Ramos (cell line): ENCODE results near the gene CENATAC.
"Not testable (repeated sequence)": the region's sequence is repeated elsewhere in the genome, so short reads cannot be mapped to it uniquely, and the experiment has no call there.

ENCODE experiments used
- in situ Hi-C: fragments of 300-500 bp; cut with MboI; formaldehyde crosslinking; loops from one replicate; pipeline ENCODE4 v1.14.3; 2022; ENCODE audit warnings: low sequenced_read_pairs; ENCODE audit not compliant: unreplicated experiment

CENATAC gene

DNA sequence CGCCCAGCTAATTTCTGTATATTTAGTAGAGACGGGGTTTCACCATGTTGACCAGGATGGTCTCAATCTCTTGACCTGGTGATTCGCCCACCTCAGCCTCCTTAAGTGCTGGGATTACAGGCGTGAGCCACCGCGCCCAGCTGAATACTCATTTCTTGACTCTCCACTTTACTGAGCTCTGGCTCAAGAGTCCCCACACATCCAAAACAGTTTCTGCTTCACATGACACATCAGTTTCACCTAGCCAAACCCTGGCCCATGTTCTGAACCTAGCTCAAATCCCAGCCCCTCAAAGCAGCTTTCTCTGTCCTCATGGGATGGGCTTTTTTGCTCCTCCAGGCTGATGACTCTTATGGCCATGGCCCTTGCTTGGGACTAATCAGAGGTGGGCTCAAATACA lies 49.3 kb downstream of the CENATAC start:
- in situ Hi-C loops: no loop called here

GRCh38 chr11:119048644-119049043 lies 50.7 kb downstream of the CENATAC start:
- in situ Hi-C loops: no loop called here

DNA sequence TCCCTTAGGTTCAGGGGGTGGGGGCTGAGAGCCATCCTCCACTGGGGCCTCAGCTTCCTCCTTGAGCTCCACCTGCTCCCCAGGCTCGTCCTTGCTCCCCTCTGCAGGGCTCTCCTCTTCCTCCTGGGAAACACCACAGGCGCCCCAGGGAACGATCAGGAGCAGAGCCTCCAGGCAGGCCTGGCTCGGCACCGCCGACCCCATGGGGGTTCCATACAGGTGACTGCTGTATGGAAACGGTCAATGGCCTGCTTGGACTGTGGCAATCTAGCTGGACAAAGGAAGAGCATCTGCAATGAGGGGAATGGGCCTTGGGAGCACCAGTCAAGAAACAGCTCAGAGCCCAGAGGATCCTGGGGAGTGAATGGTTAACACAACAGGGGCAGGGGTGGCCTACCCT lies 51.1 kb downstream of the CENATAC start:
- in situ Hi-C loops: no loop called here

GRCh38 chr11:119051440-119052162 lies 53.7 kb downstream of the CENATAC start:
- in situ Hi-C loops: no loop called here

GRCh38 chr11:119052163-119052814 lies 54.4 kb downstream of the CENATAC start:
- in situ Hi-C loops: no loop called here

GRCh38 chr11:119054418-119054817 lies 56.5 kb downstream of the CENATAC start:
- in situ Hi-C loops: no loop called here

- in situ Hi-C loops: no loop called here
Measured at GRCh38 chr11:119055901-119056300, 58.0 kb downstream of the CENATAC start.

- in situ Hi-C loops: no loop called here
Measured at GRCh38 chr11:119056421-119056999, 58.6 kb downstream of the CENATAC start.

GRCh38 chr11:119057000-119057769 lies 59.2 kb downstream of the CENATAC start, which contains the start of gene HYOU1:
Gene HYOU1 (minus strand): TSS chr11:119057205. CDS start chr11:119056160, 1,045 bp downstream.
- in situ Hi-C loops: no loop called here

DNA sequence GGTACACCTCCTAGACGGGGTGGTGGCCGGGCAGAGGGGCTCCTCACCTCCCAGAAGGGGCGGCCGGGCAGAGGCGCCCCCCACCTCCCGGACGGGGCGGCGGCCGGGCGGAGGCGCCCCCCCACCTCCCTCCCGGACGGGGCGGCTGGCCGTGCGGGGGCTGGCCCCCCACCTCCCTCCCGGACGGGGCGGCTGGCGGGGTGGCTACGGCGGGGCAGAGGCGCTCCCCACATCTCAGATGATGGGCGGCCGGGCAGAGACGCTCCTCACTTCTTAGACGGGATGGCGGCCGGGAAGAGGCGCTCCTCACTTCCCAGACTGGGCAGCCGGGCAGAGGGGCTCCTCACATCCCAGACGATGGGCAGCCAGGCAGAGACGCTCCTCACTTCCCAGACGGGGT lies 61.2 kb downstream of the CENATAC start:
- in situ Hi-C loops: not testable (repeated sequence)

DNA sequence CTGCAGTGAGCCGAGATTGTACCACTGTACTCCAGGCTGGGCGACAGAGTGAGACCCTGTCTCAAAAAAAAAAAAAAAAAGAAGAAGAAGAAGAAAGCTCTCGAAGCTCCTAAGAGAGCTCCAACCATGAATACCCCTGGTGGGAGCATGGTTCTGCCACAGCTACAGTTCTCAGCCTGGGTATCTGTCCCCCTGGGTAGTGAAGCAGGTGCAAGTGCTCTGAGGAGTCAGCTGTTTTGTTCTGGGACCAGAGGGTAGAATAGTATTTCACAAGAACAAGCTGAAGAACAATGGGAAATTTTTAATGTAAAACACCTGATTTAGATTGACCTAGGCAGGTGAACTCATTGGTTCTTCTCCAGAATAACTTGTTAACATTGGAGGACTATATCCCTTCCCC lies 63.3 kb downstream of the CENATAC start:
- in situ Hi-C loops: no loop called here

GRCh38 chr11:119062779-119063178 lies 64.8 kb downstream of the CENATAC start:
- in situ Hi-C loops: no loop called here

- in situ Hi-C loops: no loop called here
Measured at GRCh38 chr11:119065369-119065768, 67.4 kb downstream of the CENATAC start.
